Measurements from ENCODE around the gene ABCC4.
A peak's percentile ranks its signal among the peaks of the same experiment; 100 is the strongest.

ABCC4 gene, protein sequence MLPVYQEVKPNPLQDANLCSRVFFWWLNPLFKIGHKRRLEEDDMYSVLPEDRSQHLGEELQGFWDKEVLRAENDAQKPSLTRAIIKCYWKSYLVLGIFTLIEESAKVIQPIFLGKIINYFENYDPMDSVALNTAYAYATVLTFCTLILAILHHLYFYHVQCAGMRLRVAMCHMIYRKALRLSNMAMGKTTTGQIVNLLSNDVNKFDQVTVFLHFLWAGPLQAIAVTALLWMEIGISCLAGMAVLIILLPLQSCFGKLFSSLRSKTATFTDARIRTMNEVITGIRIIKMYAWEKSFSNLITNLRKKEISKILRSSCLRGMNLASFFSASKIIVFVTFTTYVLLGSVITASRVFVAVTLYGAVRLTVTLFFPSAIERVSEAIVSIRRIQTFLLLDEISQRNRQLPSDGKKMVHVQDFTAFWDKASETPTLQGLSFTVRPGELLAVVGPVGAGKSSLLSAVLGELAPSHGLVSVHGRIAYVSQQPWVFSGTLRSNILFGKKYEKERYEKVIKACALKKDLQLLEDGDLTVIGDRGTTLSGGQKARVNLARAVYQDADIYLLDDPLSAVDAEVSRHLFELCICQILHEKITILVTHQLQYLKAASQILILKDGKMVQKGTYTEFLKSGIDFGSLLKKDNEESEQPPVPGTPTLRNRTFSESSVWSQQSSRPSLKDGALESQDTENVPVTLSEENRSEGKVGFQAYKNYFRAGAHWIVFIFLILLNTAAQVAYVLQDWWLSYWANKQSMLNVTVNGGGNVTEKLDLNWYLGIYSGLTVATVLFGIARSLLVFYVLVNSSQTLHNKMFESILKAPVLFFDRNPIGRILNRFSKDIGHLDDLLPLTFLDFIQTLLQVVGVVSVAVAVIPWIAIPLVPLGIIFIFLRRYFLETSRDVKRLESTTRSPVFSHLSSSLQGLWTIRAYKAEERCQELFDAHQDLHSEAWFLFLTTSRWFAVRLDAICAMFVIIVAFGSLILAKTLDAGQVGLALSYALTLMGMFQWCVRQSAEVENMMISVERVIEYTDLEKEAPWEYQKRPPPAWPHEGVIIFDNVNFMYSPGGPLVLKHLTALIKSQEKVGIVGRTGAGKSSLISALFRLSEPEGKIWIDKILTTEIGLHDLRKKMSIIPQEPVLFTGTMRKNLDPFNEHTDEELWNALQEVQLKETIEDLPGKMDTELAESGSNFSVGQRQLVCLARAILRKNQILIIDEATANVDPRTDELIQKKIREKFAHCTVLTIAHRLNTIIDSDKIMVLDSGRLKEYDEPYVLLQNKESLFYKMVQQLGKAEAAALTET (N-terminal part only)

DNA sequence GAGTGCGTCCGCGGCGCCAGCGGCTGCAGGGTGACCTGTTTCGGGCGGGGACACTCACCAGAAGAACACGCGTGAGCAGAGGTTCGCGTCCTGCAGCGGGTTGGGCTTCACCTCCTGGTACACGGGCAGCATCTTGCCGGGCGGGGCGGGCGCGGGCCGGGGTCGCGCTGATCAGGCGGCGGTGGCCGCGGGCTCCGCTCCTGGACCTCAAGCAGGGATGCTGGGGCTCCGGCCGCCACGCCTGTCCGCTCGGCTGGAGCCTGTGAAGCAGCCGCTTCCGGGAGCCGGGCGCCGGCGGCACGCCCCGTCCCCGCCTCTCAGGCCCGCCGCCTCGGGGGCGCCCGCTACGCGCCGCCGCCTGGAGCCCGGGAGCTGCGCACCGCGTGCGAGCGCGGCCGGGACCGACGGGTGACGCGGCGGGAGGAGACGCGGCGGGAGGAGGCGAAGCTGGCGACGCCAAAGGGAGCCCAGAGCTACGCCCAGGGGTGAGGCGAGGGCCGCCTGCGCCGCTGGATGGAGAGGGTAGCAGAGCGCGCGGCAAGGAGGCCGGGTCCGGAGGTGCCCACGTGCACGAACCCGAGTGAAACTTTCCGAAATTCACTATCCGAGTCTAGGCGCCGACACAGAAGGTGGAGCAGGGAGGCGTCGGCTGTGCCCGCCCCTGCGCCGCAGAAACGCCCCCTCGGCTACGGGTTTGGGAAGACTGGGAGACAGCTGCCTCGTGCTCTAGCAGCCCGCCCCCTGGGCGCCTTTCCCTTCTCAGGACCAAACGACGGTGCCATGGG is at the start of gene ABCC4:
ABCC4 (minus strand) TSS at position 269 of the 785 bp plus-strand sequence; CDS start at position 132, 137 bp downstream.
- DNase-seq (ENCODE audit: low read depth, low spot score) = peak; percentile 22

DNA sequence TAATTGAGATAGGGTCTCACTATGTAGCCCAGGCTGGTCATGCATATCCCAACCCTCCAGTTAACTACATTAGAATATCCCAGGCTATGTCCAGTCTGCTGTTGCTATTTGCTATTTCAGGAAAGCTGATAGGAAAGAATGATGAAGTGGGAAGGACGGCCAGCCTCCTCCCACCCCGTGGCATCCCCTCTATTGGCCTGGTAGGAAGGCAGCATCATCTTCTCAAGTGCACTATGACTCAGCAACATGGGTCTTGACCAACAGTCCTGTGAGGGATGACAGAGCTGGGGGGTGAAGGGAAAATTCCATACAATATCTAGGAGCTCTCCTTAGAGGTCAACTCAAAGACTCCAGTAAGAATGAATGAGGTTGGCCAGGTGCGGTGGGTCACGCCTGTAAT is 48.0 kb upstream of the ABCC4 start:
- no peak for DNase-seq (ENCODE audit: low read depth, low spot score)

DNA sequence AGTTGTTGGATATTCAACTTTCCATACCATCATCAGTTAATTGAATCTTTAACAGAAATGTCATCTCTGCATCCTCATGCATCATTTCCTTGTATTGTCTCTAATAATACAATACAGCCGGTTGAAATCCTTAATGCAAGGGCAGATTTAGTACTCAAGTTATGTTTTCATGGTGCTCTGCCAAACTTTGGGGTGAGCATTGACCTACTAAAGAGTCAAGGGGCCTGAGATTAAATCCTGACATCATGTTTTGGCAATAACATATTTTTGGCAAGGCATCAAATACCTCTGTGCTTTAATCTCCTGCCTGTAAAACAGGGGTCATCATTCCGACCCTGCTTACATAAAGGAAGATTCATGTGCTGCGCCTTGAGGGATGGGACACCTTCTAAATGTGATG is 42.7 kb upstream of the ABCC4 start:
- DNase-seq (ENCODE audit: low read depth, low spot score) = no peak

DNA sequence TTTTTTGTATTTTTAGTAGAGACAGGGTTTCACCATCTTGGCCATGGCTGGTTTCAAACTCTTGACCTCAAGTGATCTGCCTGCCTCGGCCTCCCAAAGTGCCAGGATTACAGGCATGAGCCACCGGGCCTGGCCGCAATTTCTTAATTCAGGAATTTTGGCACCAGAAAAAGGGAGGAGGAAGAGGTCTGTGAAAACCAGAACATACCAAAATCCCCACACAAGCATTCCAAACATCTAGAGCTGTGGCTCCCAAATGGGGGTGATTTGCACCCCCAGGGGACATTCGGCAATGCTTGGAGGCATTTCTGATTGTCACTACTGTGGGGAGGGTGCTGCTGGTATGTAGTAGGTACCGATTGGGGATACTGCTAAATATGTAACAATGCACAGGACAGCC is 40.2 kb upstream of the ABCC4 start:
- DNase-seq (ENCODE audit: low read depth, low spot score) = no peak

DNA sequence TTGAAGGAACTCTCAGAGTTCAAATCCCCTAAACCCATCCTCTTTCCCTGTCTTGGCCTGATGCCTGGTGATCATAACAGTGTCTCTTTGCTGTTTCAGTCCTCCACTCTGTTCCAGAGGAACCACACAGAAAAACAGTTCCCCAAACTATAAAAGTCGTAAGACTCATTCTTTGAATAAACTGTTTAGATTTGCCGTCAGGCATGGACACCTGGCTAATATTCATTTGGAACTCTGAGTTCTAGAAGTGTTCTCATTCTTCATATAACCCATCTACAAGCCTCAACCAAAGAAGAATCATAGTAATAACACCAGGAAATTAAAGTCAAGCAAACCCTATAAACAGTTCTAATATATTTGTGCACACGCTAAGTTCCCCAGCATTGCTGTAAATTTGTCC is 37.7 kb upstream of the ABCC4 start:
- DNase-seq (ENCODE audit: low read depth, low spot score) = no peak

DNA sequence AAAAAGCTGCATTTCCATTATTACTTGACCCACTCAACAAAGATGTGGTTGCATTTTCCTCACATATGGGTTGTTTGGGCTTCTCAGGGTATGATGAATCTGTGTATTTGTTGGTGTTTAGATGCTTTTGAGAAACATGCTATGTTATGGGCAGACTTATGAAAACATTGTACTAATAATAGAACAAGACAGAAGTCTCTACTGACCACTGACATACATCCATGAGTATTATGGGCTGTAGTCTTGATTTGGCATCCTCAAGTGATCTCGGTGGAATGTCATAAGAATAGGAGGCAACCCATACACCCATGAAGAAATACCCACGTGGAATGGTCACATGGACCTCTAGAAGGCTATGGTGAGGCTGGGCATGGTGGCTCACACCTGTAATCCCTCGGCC is 36.3 kb upstream of the ABCC4 start:
- DNase-seq (ENCODE audit: low read depth, low spot score) = no peak

DNA sequence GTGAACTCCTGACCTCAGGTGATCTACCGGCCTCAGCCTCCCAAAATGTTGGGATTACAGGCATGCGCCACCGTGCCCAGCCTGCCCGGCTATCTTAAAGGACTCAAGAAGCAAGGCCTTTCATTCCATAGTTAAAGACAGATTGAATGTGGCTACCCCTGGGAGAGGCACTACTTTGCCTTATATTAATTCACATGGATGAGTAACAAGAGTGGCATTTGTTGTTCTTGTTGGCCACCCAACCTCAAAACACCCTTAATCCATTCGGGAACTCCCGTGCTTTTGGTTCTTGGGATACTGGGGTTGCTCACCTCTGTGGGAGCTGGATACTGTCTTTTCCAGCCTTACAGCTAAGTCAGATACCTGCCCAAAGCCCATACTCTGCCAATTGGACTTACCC is 34.4 kb upstream of the ABCC4 start:
- DNase-seq (ENCODE audit: low read depth, low spot score) = no peak

DNA sequence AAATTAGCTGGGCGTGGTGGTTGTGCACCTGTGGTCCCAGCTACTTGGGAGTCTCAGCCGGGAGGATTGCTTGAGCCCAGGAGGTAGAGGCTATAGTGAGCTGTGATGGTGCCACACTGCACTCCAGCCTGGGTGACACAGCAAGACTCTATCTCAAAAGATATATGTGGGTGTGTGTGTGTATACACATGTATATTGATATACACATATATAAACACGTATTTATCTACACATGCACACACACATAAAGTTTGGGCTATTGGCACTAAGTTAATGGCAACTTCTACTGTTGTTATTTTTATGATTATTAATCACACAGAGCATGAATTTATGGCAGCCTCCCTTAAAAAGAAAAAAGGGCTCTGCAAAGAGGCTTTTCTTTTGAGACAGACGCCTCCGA is 27.1 kb upstream of the ABCC4 start:
- DNase-seq (ENCODE audit: low read depth, low spot score) = no peak

DNA sequence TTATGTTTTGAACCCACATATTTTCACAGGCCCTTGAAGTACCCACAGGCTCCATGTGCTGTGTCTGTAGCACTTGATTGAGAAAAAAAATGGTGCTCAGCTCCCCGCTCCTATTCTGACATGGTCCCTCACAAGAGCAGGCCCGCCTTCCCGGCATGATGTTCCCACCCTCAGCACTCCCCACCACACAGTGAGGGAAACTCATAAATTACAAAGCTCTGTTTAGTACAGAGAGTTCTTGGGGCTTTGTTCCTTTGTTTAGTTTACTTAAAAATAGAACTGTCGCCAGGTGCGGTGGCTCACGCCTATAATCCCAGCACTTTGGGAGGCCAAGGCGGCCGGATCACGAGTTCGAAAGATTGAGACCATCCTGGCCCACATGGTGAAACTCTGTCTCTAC is 25.9 kb upstream of the ABCC4 start:
- DNase-seq (ENCODE audit: low read depth, low spot score) = no peak

DNA sequence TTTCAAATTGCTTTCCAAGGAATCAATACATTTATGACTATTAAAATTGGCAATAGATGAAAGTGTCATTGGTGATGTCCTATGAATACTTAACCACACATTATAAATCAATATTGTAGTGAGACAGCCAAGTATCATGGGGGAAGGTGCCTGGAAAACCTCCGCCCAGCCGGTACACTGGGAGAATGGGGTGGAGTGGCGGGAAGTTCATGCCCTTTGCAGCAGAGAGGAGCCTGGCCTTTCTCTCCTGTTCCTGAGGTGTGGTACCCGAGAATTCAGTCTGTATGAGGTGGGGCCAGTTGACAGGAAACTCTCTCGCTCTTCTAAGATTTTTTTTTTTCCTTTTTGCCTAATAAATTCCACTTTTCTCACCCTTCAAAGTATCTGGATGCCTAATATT is 25.4 kb upstream of the ABCC4 start:
- no peak for DNase-seq (ENCODE audit: low read depth, low spot score)

DNA sequence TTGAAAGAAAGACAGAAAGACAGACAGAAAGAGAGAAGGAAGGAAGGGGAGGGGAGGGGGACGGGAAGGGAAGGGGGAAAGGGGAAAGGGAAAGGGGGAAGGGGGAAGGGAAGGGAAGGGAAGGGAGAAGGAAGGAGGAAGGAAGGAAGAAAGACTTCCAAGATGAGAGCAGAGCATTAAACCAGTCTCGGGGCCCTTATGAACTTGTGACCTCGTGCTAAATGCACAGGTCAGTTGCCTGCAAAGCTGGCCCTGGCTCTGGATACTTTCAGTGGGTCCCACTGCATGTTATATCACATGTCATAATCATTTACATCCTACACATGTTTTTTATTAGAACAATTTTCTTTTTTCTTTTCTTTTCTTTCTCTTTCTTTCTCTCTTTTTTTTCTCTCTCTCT is 24.2 kb upstream of the ABCC4 start:
- no peak for DNase-seq (ENCODE audit: low read depth, low spot score)

DNA sequence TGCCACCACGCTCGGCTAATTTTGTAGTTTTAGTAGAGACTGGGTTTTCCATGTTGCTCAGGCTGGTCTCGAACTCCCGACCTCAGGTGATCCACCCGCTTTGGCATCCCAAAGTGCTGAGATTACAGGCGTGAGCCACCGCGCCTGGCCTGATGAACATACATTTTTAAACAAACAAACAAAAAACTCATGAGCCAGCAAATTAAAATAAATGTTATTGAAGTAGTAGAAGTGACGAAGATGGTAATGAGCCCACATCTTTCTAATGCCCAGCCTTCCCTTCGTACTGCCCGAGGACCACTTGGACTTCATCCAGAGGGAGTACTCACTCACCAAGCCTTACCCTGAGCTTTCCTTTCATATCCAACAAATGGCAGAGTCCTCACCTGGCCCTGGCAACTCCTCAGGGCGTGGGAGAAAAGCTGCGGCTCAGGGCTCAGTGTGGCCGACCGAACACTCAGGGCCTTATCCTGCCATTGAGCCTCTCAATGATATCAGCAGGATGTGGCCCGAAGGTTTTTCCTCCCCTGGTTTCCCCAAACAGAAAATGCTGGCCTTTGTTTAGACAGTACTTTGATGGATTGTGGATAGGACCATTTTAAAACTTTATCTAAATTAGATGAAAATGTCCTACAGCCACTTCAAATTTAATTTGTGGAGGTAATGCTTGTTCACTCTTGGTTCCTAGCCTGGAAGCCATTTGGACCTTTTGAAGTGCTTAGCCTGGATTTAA is 22.8 kb upstream of the ABCC4 start:
- no peak for DNase-seq (ENCODE audit: low read depth, low spot score)

DNA sequence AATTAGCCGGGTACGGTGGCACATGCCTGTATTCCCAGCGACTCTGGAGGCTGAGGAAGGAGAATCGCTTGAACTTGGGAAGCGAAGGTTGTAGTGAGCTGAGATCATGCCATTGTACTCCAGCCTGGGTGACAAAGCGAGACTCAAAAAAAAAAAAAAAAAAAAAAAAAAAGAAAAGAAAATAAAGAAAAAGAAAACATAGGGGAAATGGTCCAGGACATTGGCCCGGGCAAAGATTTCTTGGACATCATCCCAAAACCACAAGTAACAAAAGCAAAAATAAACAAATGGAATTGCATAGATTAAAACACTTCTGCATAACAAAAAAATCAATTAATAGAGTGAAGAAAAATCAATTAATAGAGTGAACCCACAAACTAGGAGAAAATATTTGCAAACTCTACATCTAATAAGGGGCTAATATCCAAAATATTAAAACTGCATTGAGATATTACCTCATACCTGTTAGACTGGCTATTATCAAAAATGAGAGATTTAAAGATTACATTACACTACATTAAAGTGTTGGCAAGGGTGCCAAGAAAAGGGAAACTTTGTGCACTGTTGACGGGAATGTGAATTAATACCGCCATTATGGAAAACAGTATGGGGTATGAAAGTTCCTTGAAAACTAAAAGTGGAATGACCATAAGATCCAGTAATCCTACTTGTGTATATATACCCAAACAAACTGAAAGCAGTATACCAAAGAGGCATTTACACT is 18.5 kb upstream of the ABCC4 start:
- DNase-seq (ENCODE audit: low read depth, low spot score) = no peak

DNA sequence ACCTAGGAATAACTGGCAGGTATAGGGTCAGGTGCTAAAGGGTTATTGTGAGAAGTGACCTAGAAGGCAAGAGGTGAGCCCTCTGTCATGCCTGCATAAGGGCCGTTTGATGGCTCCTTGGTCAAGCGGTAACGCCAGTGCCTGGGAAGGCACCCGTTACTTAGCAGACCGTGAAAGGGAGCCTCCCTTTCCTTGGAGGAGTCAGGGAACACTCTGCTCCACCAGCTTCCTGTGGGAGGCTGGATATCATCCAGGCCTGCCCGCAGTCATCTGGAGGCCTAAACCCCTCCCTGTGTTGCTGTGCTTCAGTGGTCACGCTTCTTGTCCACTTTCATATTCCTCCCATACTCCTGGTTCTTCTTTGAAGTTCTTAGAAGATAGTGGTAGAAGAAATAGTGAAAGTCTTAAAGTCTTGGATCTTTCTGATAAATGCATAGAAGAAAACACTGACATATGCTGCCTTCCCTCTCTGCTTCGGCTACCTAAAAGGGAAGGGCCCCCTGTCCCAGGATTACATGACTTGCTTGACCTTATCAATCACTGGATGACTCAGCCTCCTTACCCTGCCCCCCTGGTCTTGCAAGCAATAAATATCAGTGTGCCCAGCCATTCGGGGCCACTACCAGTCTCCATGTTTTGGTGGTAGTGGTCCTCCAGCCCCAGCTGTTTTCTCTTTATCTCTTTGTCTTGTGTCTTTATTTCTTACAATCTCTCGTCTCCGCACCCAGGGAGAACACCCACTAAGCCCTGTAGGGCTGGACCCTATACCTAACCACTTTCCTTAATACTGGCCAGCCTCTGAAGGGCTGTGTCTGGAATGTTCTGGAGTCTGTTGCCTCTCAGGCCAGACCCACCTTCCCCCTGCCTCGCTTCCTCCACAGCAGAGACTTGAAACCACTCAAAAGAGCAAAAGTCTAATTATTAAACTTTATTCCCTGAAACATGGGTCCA is 16.1 kb upstream of the ABCC4 start:
- DNase-seq (ENCODE audit: low read depth, low spot score) = no peak

DNA sequence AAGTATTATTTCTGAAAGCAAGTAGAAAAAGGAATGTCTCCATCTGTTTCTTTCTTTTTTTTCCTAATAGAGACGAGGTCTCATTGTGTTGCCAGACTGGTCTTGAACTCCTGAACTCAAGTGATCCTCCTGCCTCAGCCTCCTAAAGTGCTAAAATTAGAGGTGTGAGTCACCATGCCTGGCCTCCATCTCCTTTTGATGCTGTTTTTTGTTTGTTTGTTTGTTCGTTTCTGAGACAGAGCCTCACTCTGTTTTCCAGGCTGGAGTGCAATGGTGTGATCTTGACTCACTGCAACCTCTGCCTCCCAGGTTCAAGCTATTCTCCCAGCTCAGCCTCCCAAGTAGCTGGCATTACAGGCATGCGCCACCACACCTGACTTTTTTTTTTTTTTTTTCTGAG is 14.5 kb upstream of the ABCC4 start:
- DNase-seq (ENCODE audit: low read depth, low spot score) = no peak

DNA sequence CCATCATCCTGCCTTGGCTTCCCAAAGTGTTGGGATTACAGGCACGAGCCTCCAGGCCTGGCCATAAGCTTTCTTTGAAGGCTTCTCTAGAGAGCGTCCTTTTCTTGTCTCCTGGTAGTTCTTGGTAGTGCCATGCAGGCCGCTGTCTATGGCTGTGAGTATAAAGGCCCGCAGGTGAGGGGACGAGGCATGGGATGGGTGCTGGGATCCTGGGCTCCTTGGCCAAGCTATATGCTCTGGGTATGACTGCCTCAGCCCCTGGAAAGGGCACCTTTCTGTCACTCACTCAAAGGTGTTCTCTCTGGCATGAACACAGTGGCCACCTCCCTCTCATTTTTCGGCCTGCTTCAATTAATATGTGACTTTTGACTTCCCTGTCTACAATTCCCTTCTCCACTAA is 6.3 kb upstream of the ABCC4 start:
- no peak for DNase-seq (ENCODE audit: low read depth, low spot score)

DNA sequence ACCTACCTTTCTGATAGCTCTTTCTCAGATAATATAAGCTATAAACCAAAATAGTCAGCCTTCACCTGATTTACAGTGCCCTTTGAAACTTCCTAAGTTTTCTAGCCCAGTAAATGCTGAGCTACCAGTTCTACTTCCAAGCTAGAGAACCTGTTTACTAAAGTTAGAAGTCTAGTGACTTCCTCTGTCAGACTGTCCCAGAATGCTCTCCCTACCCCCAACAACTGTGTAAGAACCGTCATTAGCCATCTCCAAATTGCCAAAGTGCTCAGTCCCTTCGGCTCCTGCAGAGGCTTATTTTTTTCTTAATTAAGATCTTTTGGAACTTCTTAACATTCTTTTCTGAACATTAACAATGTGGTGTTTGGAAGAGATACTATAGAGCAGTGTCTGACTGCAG is 3.2 kb upstream of the ABCC4 start:
- no peak for DNase-seq (ENCODE audit: low read depth, low spot score)

DNA sequence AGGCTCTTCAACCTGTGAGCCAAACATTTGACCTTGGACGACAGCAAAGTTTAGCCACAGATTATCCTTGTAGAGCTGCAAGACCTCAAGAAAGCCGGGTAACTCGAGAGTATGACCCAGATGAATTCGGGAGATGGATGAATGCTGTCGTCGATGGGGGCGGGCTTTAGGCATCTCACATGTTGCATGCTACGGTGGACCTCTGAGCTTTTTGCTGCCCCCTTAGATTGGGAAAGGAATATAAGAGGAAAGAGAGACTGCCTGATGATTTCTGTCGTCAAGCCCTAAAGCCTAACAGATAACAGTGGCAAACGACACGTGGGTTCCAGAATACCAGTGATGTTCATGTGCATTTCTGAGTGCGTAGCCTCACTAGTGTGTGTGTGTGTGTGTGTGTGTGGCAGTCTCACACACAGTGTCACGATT is 730 bp upstream of the ABCC4 start:
- no peak for DNase-seq (ENCODE audit: low read depth, low spot score)
